Stimulated activated CD4-positive, alpha-beta T cell treated with anti-CD3 and anti-CD28 coated beads, Interleukin-12 subunit alpha, Interleukin-12 subunit beta, amount 100 ng/mL, for 48 hours (primary cell): ENCODE measurements around the gene CHRNA3.
A peak's percentile ranks its signal among the peaks of the same experiment; 100 is the strongest.

Source experiments
- DNase-seq, 3 donors: peaks; one replicate each; pipeline ENCODE4 v3.0.0-alpha.2; 2020; ENCODE audit warnings: low read depth in 2 of 3, low spot score in 1 of 3

Gene CHRNA3

GRCh38 chr15:78620527-78621421 is at the start of gene CHRNA3:
TSS of gene CHRNA3 (minus strand) at chr15:78620996. CDS start at chr15:78620794, 202 bp downstream.
- DNase-seq, result no peak

- DNase-seq, result no peak
Measured at GRCh38 chr15:78668987-78669386, 48.2 kb upstream of the CHRNA3 start.

- DNase-seq, result no peak
Measured at GRCh38 chr15:78667578-78668236, 46.9 kb upstream of the CHRNA3 start.

- DNase-seq, result no peak
Measured at GRCh38 chr15:78666010-78666409, 45.2 kb upstream of the CHRNA3 start.

GRCh38 chr15:78663703-78664102 is 42.9 kb upstream of the CHRNA3 start:
- DNase-seq, result no peak

GRCh38 chr15:78662028-78662427 is 41.2 kb upstream of the CHRNA3 start:
- DNase-seq, result no peak

- DNase-seq, result no peak
Measured at GRCh38 chr15:78661001-78661400, 40.2 kb upstream of the CHRNA3 start.

GRCh38 chr15:78660584-78660983 is 39.8 kb upstream of the CHRNA3 start:
- DNase-seq, result no peak

GRCh38 chr15:78658823-78659222 is 38.0 kb upstream of the CHRNA3 start:
- DNase-seq, result no peak

- DNase-seq, result no peak
Measured at GRCh38 chr15:78654272-78654671, 33.5 kb upstream of the CHRNA3 start.

- DNase-seq, result no peak
Measured at GRCh38 chr15:78651930-78652615, 31.3 kb upstream of the CHRNA3 start.

GRCh38 chr15:78651007-78651406 is 30.2 kb upstream of the CHRNA3 start:
- DNase-seq, result no peak

- DNase-seq, result no peak
Measured at GRCh38 chr15:78650022-78650421, 29.2 kb upstream of the CHRNA3 start.

GRCh38 chr15:78645009-78645408 is 24.2 kb upstream of the CHRNA3 start:
- DNase-seq, result no peak

- DNase-seq, result no peak
Measured at GRCh38 chr15:78642331-78642730, 21.5 kb upstream of the CHRNA3 start.

- no peak for DNase-seq
Measured at GRCh38 chr15:78641749-78642275, 21.0 kb upstream of the CHRNA3 start.

GRCh38 chr15:78641102-78641748 is 20.4 kb upstream of the CHRNA3 start, which contains the start of gene CHRNB4:
TSS of gene CHRNB4 (minus strand) at chr15:78641210. CDS start at chr15:78641133, 77 bp downstream.
- DNase-seq, result no peak

- no peak for DNase-seq
Measured at GRCh38 chr15:78640527-78641101, 19.8 kb upstream of the CHRNA3 start.

GRCh38 chr15:78638658-78639314 is 18.0 kb upstream of the CHRNA3 start:
- peak; percentile 21 to 51 (median 41) for DNase-seq
